ENCODE results near the gene GLS. TPM values are rescaled to one million over a fixed set of nuclear protein-coding genes. Genes with fewer than 3 reads are reported as not detected.

The GLS gene
- total and polyA plus RNA-seq, 2 donors (not counting 3 experiments of a cell fraction or from before 2014, with no cell fraction given): 49.0 to 183 TPM

GRCh38 chr2:190881084-190881597, 520 bp downstream of the GLS start:
- H3K79me2 ChIP-seq (ENCODE audit: control insufficient read depth, insufficient read depth, low read length): peaks cover 54% of the 10 kb centered on the region
- DNase-seq (ENCODE audit: low read depth, low spot score): no peak
- peaks cover 32% of the 10 kb centered on the region for H3K4me1 ChIP-seq (ENCODE audit: control insufficient read depth, extremely low read depth, insufficient read depth, low read length)
- BruUV-seq (replicated peaks): no TSS peak
- peak overlapping the region; percentile 77 for H3K9ac ChIP-seq (replicated peaks; ENCODE audit: extremely low read depth, insufficient read depth, low read length)
- dilution Hi-C loops (cut with MboI; ENCODE audit: extremely low pct_ligation_motif_present, low sequenced_read_pairs) (no loop called here), intact Hi-C loops (cut with micrococcal nuclease) (loop anchor here (1.0 to 10.0 kb wide), 4 partner anchors 31 to 798 kb away; partner anchors contain the start of gene NABP1)
- H3K27ac ChIP-seq (ENCODE audit: insufficient read depth, low read depth, low read length): peak overlapping the region; percentile 83
- CTCF ChIA-PET: interaction anchor here (1.0 to 4.9 kb wide), 5 partner anchors 12 to 97 kb away, joined by 3 to 50 read pairs (median 4); no protein-coding TSS in a partner anchor
- H3K4me2 ChIP-seq (ENCODE audit: insufficient read depth, low read length): peak overlapping the region; percentile 2
- peak overlapping the region; percentile 80 to 99 (median 98) for H3K4me3 ChIP-seq (replicated peaks in 1 of 3; ENCODE audit: insufficient read depth in 1 of 3, low read depth in 1 of 3, low read length in 3 of 3)
- no peaks in the 10 kb centered on the region for H3K27me3 ChIP-seq (ENCODE audit: control insufficient read depth in 2 of 2, insufficient read depth in 2 of 2, low read length in 2 of 2)
- POLR2A ChIA-PET: interaction anchor here (0.6 to 3.1 kb wide), 8 partner anchors 12 to 233 kb away, joined by 3 to 14 read pairs (median 6); partner anchors contain the start of gene NAB1
- no peak for FAIRE-seq
- H3K9me3 ChIP-seq (replicated peaks; ENCODE audit: control insufficient read depth, insufficient read depth, low read length): no peaks in the 10 kb centered on the region
- no peaks in the 10 kb centered on the region for H3K36me3 ChIP-seq (ENCODE audit: control insufficient read depth in 2 of 2, extremely low read depth in 1 of 2, insufficient read depth in 2 of 2, low read length in 2 of 2)
- H3K9me1 ChIP-seq (replicated peaks; ENCODE audit: control insufficient read depth, extremely low read depth, insufficient read depth, low read length): no peaks in the 10 kb centered on the region
- H4K20me1 ChIP-seq (replicated peaks; ENCODE audit: control insufficient read depth, extremely low read depth, insufficient read depth, low read length): peaks cover 5% of the 10 kb centered on the region
- TF ChIP-seq FOS (IDR thresholded peaks at IDR 0.05; ENCODE audit: borderline replicate concordance, insufficient read depth, low read length) (no peak), JUN (IDR thresholded peaks at IDR 0.05; ENCODE audit: borderline replicate concordance, insufficient read depth, insufficient read length, low read depth) (no peak), POLR2AphosphoS5 (IDR thresholded peaks at IDR 0.05; ENCODE audit: insufficient read depth, low read depth, low read length) (no peak), MYC (IDR thresholded peaks at IDR 0.05; ENCODE audit: low read depth, low read length) (no peak), EZH2 (IDR thresholded peaks at IDR 0.05; ENCODE audit: borderline replicate concordance, low read depth, low read length, severe bottlenecking) (no peak), POLR2A (IDR thresholded peaks at IDR 0.05; ENCODE audit: low read depth, low read length) (no peak), MAX (IDR thresholded peaks at IDR 0.05; ENCODE audit: insufficient read depth, insufficient read length) (no peak), CTCF (IDR thresholded peaks at IDR 0.05; ENCODE audit: extremely low read depth in 1 of 2, insufficient read depth in 1 of 2, low read depth in 1 of 2, low read length in 2 of 2) (no peak), GATA2 (IDR thresholded peaks at IDR 0.05; ENCODE audit: insufficient read depth, insufficient read length, low read depth, low read length) (no peak)
- H2AFZ ChIP-seq (ENCODE audit: low read depth, low read length): no peak overlapping the region

All from endothelial cell of umbilical vein (primary cell).